Suprapubic skin (tissue), 4 donors: ENCODE results near the gene FAM156B. TPM values are rescaled to one million over a fixed set of nuclear protein-coding genes. Genes with fewer than 3 reads are reported as not detected.
"Not testable (repeated sequence)": the region's sequence is repeated elsewhere in the genome, so short reads cannot be mapped to it uniquely, and the experiment has no call there.

Experiments used
- DNase-seq, 2 donors: peaks; one replicate each; pipeline ENCODE4 v3.0.0-alpha.2; 2019; ENCODE audit warnings: low spot score in 2 of 2
- H3K27ac ChIP-seq: fragments of 200-600 bp; sonication (generic); one replicate; pipeline ENCODE4 v1.5.1; 2019
- H3K27me3 ChIP-seq: fragments of 200-600 bp; sonication (generic); one replicate; pipeline ENCODE4 v1.5.1; 2019
- H3K36me3 ChIP-seq: fragments of 200-600 bp; sonication (generic); one replicate; pipeline ENCODE4 v1.5.1; 2019
- H3K4me1 ChIP-seq: fragments of 200-600 bp; sonication (generic); one replicate; pipeline ENCODE4 v1.5.1; 2019
- H3K4me3 ChIP-seq: fragments of 200-600 bp; sonication (generic); one replicate; pipeline ENCODE4 v1.5.1; 2019; ENCODE audit warnings: mild to moderate bottlenecking
- H3K9me3 ChIP-seq: fragments of 200-600 bp; sonication (generic); one replicate; pipeline ENCODE4 v1.5.1; 2019
- CTCF ChIP-seq, 2 donors: fragments of 200-600 bp in 1 of 2; fragments of 450-650 bp in 1 of 2; sonication (generic) in 1 of 2; IDR thresholded peaks; one replicate each; pipeline ENCODE4 v1.5.1; 2016 to 2019; ENCODE audit warnings: antibody characterized with exemption in 2 of 2, mild to moderate bottlenecking in 1 of 2, moderate library complexity in 1 of 2
- EP300 ChIP-seq: sonication (generic); formaldehyde crosslinking; IDR thresholded peaks from one replicate; pipeline ENCODE4 v1.6.1; 2017; ENCODE audit warnings: antibody characterized with exemption
- POLR2A ChIP-seq, 2 donors: fragments of 450-650 bp; IDR thresholded peaks; one replicate each; pipeline ENCODE4 v1.6.1; 2017; ENCODE audit warnings: antibody characterized with exemption in 2 of 2, mild to moderate bottlenecking in 2 of 2, moderate library complexity in 2 of 2
- POLR2AphosphoS5 ChIP-seq, 3 donors: sonication (generic); formaldehyde crosslinking; IDR thresholded peaks; one replicate each; pipeline ENCODE4 v1.6.1; 2017; ENCODE audit warnings: antibody characterized with exemption in 3 of 3
- WGBS: methylation state at CpG from one replicate; pipeline ENCODE4 v1.1.5; 2018; 5-methylcytosine and 5-hydroxymethylcytosine counted together
- total RNA-seq, 4 donors: library from RNA; depleted of rRNA; stranded (reverse); fragments of >200 nt; gene quantifications; one replicate each; pipeline ENCODE4 v1.1.0, GENCODE V29; 2016

The FAM156B gene
- total RNA-seq, 4 donors from 2014 or later, result 42.5 to 126 (median 48.0) TPM

GRCh38 chrX:52870046-52870445, 27.1 kb upstream of the FAM156B start:
- Histone ChIP-seq H3K36me3 (no peaks in the 10 kb centered on the region), H3K4me1 (no peaks in the 10 kb centered on the region), H3K27ac (no peak overlapping the region), H3K27me3 (no peaks in the 10 kb centered on the region), H3K4me3 (no peak overlapping the region), H3K9me3 (no peaks in the 10 kb centered on the region)
- no peak for TF ChIP-seq POLR2A (IDR thresholded peaks at IDR 0.05)
- DNase-seq, result no peak
- 39% methylated on average over 1 of the region's 1 CpG for WGBS

- not testable (repeated sequence) for H3K4me1 ChIP-seq, H3K36me3 ChIP-seq, H3K27me3 ChIP-seq
These were observed 23.3 kb upstream of the FAM156B start for GRCh38 chrX:52873825-52874224.

GRCh38 chrX:52874661-52875060, 22.5 kb upstream of the FAM156B start:
- no peaks in the 10 kb centered on the region for H3K4me1 ChIP-seq
- H3K27me3 ChIP-seq, result no peaks in the 10 kb centered on the region
- DNase-seq, result no peak
- no peaks in the 10 kb centered on the region for H3K36me3 ChIP-seq
- no peak for TF ChIP-seq POLR2AphosphoS5 (IDR thresholded peaks at IDR 0.05)
- no peak for TF ChIP-seq EP300
- TF ChIP-seq POLR2A (IDR thresholded peaks at IDR 0.05), result no peak
- no peak for TF ChIP-seq CTCF (IDR thresholded peaks at IDR 0.05)
- no peaks in the 10 kb centered on the region for H3K9me3 ChIP-seq
- H3K27ac ChIP-seq, result no peak overlapping the region
- 70% methylated on average over 5 of the region's 5 CpGs for WGBS
- no peak overlapping the region for H3K4me3 ChIP-seq

More at GRCh38 chrX:52873825-52874224, 23.3 kb upstream of the FAM156B start:
- H3K27ac ChIP-seq, H3K4me3 ChIP-seq, DNase-seq, H3K9me3 ChIP-seq: not testable (repeated sequence)

- H3K27me3 ChIP-seq, H3K4me3 ChIP-seq, H3K27ac ChIP-seq, H3K36me3 ChIP-seq, H3K9me3 ChIP-seq, DNase-seq, H3K4me1 ChIP-seq: not testable (repeated sequence)
- 84% methylated on average over 10 of the region's 10 CpGs for WGBS
These were observed 21.7 kb upstream of the FAM156B start for GRCh38 chrX:52875436-52875835.

- H3K27ac ChIP-seq, H3K9me3 ChIP-seq, H3K27me3 ChIP-seq, H3K4me1 ChIP-seq, H3K4me3 ChIP-seq, H3K36me3 ChIP-seq, DNase-seq: not testable (repeated sequence)
- 56% methylated on average over 6 of the region's 6 CpGs for WGBS
These were observed 20.7 kb upstream of the FAM156B start for GRCh38 chrX:52876386-52876785.

GRCh38 chrX:52887459-52887858, 9.7 kb upstream of the FAM156B start:
- H3K27me3 ChIP-seq, H3K4me3 ChIP-seq, H3K4me1 ChIP-seq, H3K27ac ChIP-seq, DNase-seq, H3K9me3 ChIP-seq, H3K36me3 ChIP-seq: not testable (repeated sequence)
- WGBS, result no CpG with 5 or more reads among the region's 10 CpGs

- H3K4me1 ChIP-seq, H3K27ac ChIP-seq, H3K4me3 ChIP-seq, H3K27me3 ChIP-seq, DNase-seq, H3K9me3 ChIP-seq, H3K36me3 ChIP-seq: not testable (repeated sequence)
- no CpG with 5 or more reads among the region's 9 CpGs for WGBS
These were observed 9.0 kb upstream of the FAM156B start for GRCh38 chrX:52888090-52888489.

- H3K9me3 ChIP-seq, H3K4me3 ChIP-seq, DNase-seq, H3K36me3 ChIP-seq, H3K4me1 ChIP-seq, H3K27me3 ChIP-seq, H3K27ac ChIP-seq: not testable (repeated sequence)
- no CpG with 5 or more reads among the region's 8 CpGs for WGBS
These were observed 692 bp upstream of the FAM156B start for GRCh38 chrX:52896438-52896837.

- not testable (repeated sequence) for H3K4me3 ChIP-seq, H3K9me3 ChIP-seq, H3K27ac ChIP-seq, H3K27me3 ChIP-seq, H3K36me3 ChIP-seq, DNase-seq, H3K4me1 ChIP-seq
- no CpG with 5 or more reads among the region's 10 CpGs for WGBS
These were observed 8.4 kb downstream of the FAM156B start for GRCh38 chrX:52905531-52905930.

GRCh38 chrX:52906072-52906471, 8.9 kb downstream of the FAM156B start:
- not testable (repeated sequence) for H3K9me3 ChIP-seq, H3K4me3 ChIP-seq, H3K36me3 ChIP-seq, H3K4me1 ChIP-seq, DNase-seq, H3K27me3 ChIP-seq, H3K27ac ChIP-seq
- no CpG with 5 or more reads among the region's 4 CpGs for WGBS

GRCh38 chrX:52907137-52907536, 10.0 kb downstream of the FAM156B start:
- not testable (repeated sequence) for H3K9me3 ChIP-seq, H3K36me3 ChIP-seq, H3K27ac ChIP-seq, H3K4me3 ChIP-seq, H3K27me3 ChIP-seq, H3K4me1 ChIP-seq, DNase-seq
- no CpG with 5 or more reads among the region's 17 CpGs for WGBS

GRCh38 chrX:52907900-52908299, 10.8 kb downstream of the FAM156B start:
- H3K27me3 ChIP-seq, H3K4me3 ChIP-seq, H3K27ac ChIP-seq, H3K36me3 ChIP-seq, DNase-seq, H3K4me1 ChIP-seq, H3K9me3 ChIP-seq: not testable (repeated sequence)
- WGBS, result no CpG with 5 or more reads among the region's 17 CpGs

- H3K27ac ChIP-seq, H3K4me1 ChIP-seq, DNase-seq, H3K9me3 ChIP-seq, H3K36me3 ChIP-seq, H3K4me3 ChIP-seq, H3K27me3 ChIP-seq: not testable (repeated sequence)
- no CpG with 5 or more reads among the region's 12 CpGs for WGBS
These were observed 12.3 kb downstream of the FAM156B start for GRCh38 chrX:52909313-52909969.
